ENCODE measurements around the gene ZAP70.

- TF ChIP-seq CTCF (IDR thresholded peaks at IDR 0.05; ENCODE audit: low read depth, low read length, poor library complexity, severe bottlenecking) (no peak), EZH2phosphoT487 (IDR thresholded peaks at IDR 0.05; ENCODE audit: borderline replicate concordance, low read length) (no peak)
These were observed 42.1 kb downstream of the ZAP70 start for GRCh38 chr2:97755491-97755890.

Data from DOHH2 (cell line).